ENCODE results near the gene EVC2.

The EVC2 gene

GRCh38 chr4:5710961-5711478 is 2.7 kb upstream of the EVC2 start, which contains the start of gene EVC:
Gene EVC (plus strand): TSS chr4:5711201. CDS start chr4:5711381, 180 bp downstream.
- no peak for TF ChIP-seq CTCF (IDR thresholded peaks at IDR 0.05)
- no peaks in the 10 kb centered on the region for H3K79me2 ChIP-seq
- H3K36me3 ChIP-seq (ENCODE audit: control insufficient read depth, insufficient read depth, low read length): no peaks in the 10 kb centered on the region
- H3K27me3 ChIP-seq (ENCODE audit: control insufficient read depth, insufficient read depth, low read length): no peaks in the 10 kb centered on the region
- peak within 1 kb of the TSS; percentile 45 for H3K4me3 ChIP-seq (ENCODE audit: low read depth, low read length)
- H3K27ac ChIP-seq: peak within 1 kb of the TSS; percentile 39
- no peak within 1 kb of the TSS for H3K9ac ChIP-seq
- H2AFZ ChIP-seq: peak within 1 kb of the TSS; percentile 68
- no peaks in the 10 kb centered on the region for H3K4me1 ChIP-seq
- peak within 1 kb of the TSS; percentile 81 for H3K4me2 ChIP-seq (ENCODE audit: low read length)
- H3K9me3 ChIP-seq (ENCODE audit: control insufficient read depth, low read length): no peaks in the 10 kb centered on the region

GRCh38 chr4:5710065-5710960 is 2.0 kb upstream of the EVC2 start:
- no peaks in the 10 kb centered on the region for H3K36me3 ChIP-seq (ENCODE audit: control insufficient read depth, insufficient read depth, low read length)
- no peak overlapping the region for H3K9ac ChIP-seq
- no peak for TF ChIP-seq CTCF (IDR thresholded peaks at IDR 0.05)
- no peaks in the 10 kb centered on the region for H3K27me3 ChIP-seq (ENCODE audit: control insufficient read depth, insufficient read depth, low read length)
- peak overlapping the region; percentile 81 for H3K4me2 ChIP-seq (ENCODE audit: low read length)
- H3K4me1 ChIP-seq: no peaks in the 10 kb centered on the region
- H2AFZ ChIP-seq: peak overlapping the region; percentile 68
- peak overlapping the region; percentile 39 for H3K4me3 ChIP-seq (ENCODE audit: low read depth, low read length)
- no peaks in the 10 kb centered on the region for H3K79me2 ChIP-seq
- peak overlapping the region; percentile 39 for H3K27ac ChIP-seq
- no peaks in the 10 kb centered on the region for H3K9me3 ChIP-seq (ENCODE audit: control insufficient read depth, low read length)

GRCh38 chr4:5709207-5709575 is 832 bp upstream of the EVC2 start:
- Histone ChIP-seq H3K4me3 (ENCODE audit: low read depth, low read length) (no peak overlapping the region), H3K4me2 (ENCODE audit: low read length) (no peak overlapping the region), H2AFZ (no peak overlapping the region), H3K9ac (no peak overlapping the region), H3K27me3 (ENCODE audit: control insufficient read depth, insufficient read depth, low read length) (no peaks in the 10 kb centered on the region), H3K36me3 (ENCODE audit: control insufficient read depth, insufficient read depth, low read length) (no peaks in the 10 kb centered on the region), H3K79me2 (no peaks in the 10 kb centered on the region), H3K9me3 (ENCODE audit: control insufficient read depth, low read length) (no peaks in the 10 kb centered on the region), H3K4me1 (no peaks in the 10 kb centered on the region), H3K27ac (no peak overlapping the region)
- no peak for TF ChIP-seq CTCF (IDR thresholded peaks at IDR 0.05)

GRCh38 chr4:5707778-5708448 is 446 bp downstream of the EVC2 start:
- Histone ChIP-seq H3K27me3 (ENCODE audit: control insufficient read depth, insufficient read depth, low read length) (no peaks in the 10 kb centered on the region), H3K9ac (no peak overlapping the region), H3K36me3 (ENCODE audit: control insufficient read depth, insufficient read depth, low read length) (no peaks in the 10 kb centered on the region), H2AFZ (peak overlapping the region; percentile 91), H3K27ac (no peak overlapping the region), H3K4me3 (ENCODE audit: low read depth, low read length) (peak overlapping the region; percentile 65), H3K4me1 (no peaks in the 10 kb centered on the region), H3K4me2 (ENCODE audit: low read length) (peak overlapping the region; percentile 77), H3K9me3 (ENCODE audit: control insufficient read depth, low read length) (no peaks in the 10 kb centered on the region), H3K79me2 (no peaks in the 10 kb centered on the region)
- no peak for TF ChIP-seq CTCF (IDR thresholded peaks at IDR 0.05)

All from parathyroid adenoma (tissue), 2 donors.